Kidney (tissue), 14 donors: ENCODE measurements around the gene MT1HL1. TPM values are rescaled to one million over a fixed set of nuclear protein-coding genes. Genes with fewer than 3 reads are reported as not detected.
"Not testable (repeated sequence)": the region's sequence is repeated elsewhere in the genome, so short reads cannot be mapped to it uniquely, and the experiment has no call there.

Experiments used
- DNase-seq, 5 donors: peaks; one replicate each; pipeline ENCODE4 v3.0.0-alpha.2; 2013 to 2020
- FAIRE-seq: peaks from 2 replicates; lab custom pipeline; 2012; peaks lifted over from hg19 to GRCh38; lab: Jason Lieb, UNC
- H3K27ac ChIP-seq, 2 donors: one replicate each; pipeline ENCODE4 v1.7.0; 2013; ENCODE audit warnings: low read depth in 2 of 2, low read length in 2 of 2, inconsistent platforms in 1 of 2
- H3K27me3 ChIP-seq: one replicate; pipeline ENCODE4 v1.7.1; 2013; ENCODE audit warnings: low read length, inconsistent platforms; ENCODE audit not compliant: control insufficient read depth, insufficient read depth
- H3K36me3 ChIP-seq, 3 donors: one replicate each; pipeline versions ENCODE4 v1.7.0 to v1.7.1; 2013; ENCODE audit warnings: low read length in 3 of 3, control low read depth in 1 of 3, inconsistent platforms in 1 of 3; ENCODE audit not compliant: insufficient read depth in 3 of 3, control insufficient read depth in 2 of 3
- H3K4me1 ChIP-seq, 3 donors: one replicate each; pipeline versions ENCODE4 v1.7.0 to v1.7.1; 2013; ENCODE audit warnings: low read length in 3 of 3, inconsistent platforms in 1 of 3, low read depth in 1 of 3; ENCODE audit not compliant: control insufficient read depth in 2 of 3, insufficient read depth in 2 of 3
- H3K4me3 ChIP-seq, 3 donors: one replicate each; pipeline versions ENCODE4 v1.7.0 to v1.8.1; 2013; ENCODE audit warnings: low read length in 3 of 3, control low read depth in 1 of 3, inconsistent platforms in 1 of 3
- H3K9ac ChIP-seq, 3 donors: one replicate each; pipeline versions ENCODE4 v1.7.0 to v1.7.1; 2013; ENCODE audit warnings: low read length in 3 of 3, control low read depth in 1 of 3, inconsistent platforms in 1 of 3
- H3K9me3 ChIP-seq, 3 donors: one replicate each; pipeline versions ENCODE4 v1.7.0 to v1.7.1; 2013; ENCODE audit warnings: low read length in 3 of 3, control low read depth in 1 of 3, inconsistent platforms in 1 of 3; ENCODE audit not compliant: control insufficient read depth in 2 of 3, insufficient read depth in 1 of 3
- intact Hi-C: fragments of 100-400 bp; cut with DNase I; formaldehyde crosslinking; loops from one replicate; pipeline ENCODE4 v1.11.1; 2022
- polyA plus RNA-seq: library from polyadenylated mRNA; stranded (reverse); fragments of 350-450 nt; fragmentation: Illumina TruSeq; extraction: RNeasy Lipid Tissue Mini Kit (QIAGEN cat#74804); gene quantifications from one replicate; pipeline ENCODE4 v1.2.3, GENCODE V29; 2014; ENCODE audit warnings: low read depth, low replicate concordance; ENCODE audit not compliant: insufficient read depth
- total RNA-seq: library from RNA; stranded (reverse); fragmentation: NEBNext Ultra II Directional; extraction: Animal tissue kit (Norgen Biotek cat#: 25700); gene quantifications from one replicate; pipeline ENCODE4 v1.2.1, GENCODE V29; 2021
- TF ChIP-seq, protein P1 (sequence below): IDR thresholded peaks from 3 replicates; pipeline ENCODE4 v1.5.1; 2012; ENCODE audit warnings: mild to moderate bottlenecking, moderate library complexity, borderline replicate concordance; ENCODE audit not compliant: insufficient read depth; ENCODE audit errors: extremely low read depth
- donor health status: control.
- donor health status: control.
- donor health status: control.
- donor health status: control.
- donor health status: control.
- donor health status: DM: yes; HTN: yes; CAD: no.
- donor health status: Normal renal cell carcinoma (clear cell type).

Gene MT1HL1
- total and polyA plus RNA-seq, 2 donors from 2014 or later = not detected

DNA sequence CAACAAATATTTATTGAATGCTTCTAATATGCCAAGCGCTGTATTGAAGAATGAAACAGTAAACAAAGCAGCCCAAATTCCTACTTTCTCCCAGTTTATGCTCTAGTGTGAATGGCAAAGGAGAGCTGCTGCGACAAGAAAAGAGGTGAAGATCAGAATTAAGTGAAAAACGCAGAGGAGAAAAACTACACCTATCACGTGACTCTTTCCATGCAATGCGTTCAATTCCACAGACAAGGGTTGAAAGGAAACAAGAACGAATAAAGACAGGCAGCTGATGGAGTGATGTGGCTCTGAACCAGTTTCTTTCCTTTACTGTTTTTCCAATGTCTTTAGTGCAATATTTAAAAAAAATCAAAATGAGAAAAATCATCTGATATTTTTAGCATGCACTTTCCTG lies 23.6 kb downstream of the MT1HL1 start:
- Histone ChIP-seq H3K4me1 (no peaks in the 10 kb centered on the region), H3K9ac (no peak overlapping the region), H3K36me3 (no peaks in the 10 kb centered on the region), H3K9me3 (no peaks in the 10 kb centered on the region), H3K27ac (no peak overlapping the region), H3K4me3 (no peak overlapping the region), H3K27me3 (no peaks in the 10 kb centered on the region)
- DNase-seq (no peak), FAIRE-seq (no peak)
- TF ChIP-seq, protein P1, sequence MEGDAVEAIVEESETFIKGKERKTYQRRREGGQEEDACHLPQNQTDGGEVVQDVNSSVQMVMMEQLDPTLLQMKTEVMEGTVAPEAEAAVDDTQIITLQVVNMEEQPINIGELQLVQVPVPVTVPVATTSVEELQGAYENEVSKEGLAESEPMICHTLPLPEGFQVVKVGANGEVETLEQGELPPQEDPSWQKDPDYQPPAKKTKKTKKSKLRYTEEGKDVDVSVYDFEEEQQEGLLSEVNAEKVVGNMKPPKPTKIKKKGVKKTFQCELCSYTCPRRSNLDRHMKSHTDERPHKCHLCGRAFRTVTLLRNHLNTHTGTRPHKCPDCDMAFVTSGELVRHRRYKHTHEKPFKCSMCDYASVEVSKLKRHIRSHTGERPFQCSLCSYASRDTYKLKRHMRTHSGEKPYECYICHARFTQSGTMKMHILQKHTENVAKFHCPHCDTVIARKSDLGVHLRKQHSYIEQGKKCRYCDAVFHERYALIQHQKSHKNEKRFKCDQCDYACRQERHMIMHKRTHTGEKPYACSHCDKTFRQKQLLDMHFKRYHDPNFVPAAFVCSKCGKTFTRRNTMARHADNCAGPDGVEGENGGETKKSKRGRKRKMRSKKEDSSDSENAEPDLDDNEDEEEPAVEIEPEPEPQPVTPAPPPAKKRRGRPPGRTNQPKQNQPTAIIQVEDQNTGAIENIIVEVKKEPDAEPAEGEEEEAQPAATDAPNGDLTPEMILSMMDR = no peak
- intact Hi-C loops = no loop called here

DNA sequence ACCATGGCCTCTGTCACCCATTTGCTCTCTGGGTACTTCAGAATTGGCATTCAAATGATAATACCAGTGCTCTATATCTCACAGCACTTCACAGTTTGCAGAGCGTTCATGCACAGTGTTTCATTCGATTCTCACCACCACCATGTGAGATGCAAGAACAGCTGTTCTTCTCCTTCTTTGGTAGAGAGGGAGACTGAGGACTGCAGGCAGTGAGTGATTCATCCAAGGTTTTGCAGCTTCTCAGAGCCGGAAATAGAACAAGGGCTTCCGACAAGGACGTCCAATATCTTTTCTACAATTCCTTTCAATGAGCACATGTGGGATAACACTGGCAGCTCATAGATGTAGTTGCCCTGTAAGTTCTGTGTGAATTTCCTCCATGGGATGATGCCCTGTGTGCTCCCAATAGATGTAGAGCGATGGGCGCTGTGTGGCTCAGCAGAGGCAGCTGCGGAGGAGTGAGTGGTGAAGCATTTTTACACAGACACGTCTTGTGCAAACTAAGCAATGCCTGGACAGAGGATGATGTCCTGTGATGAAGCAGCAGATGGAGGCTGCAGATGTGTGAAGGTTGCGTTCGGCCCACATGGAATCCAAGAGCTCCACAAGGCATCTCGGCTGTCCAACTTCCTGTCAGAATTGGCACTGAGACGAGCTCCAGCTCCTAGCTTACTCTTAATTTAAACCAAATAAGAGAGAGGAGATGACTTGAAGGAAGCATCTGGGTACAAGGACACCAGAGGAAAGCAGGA lies 24.9 kb downstream of the MT1HL1 start:
- FAIRE-seq (no peak), DNase-seq (no peak)
- no peaks in the 10 kb centered on the region for H3K4me1 ChIP-seq
- no peak overlapping the region for H3K27ac ChIP-seq
- H3K4me3 ChIP-seq = no peak overlapping the region
- TF ChIP-seq, protein P1 = no peak
- intact Hi-C loops = no loop called here
- no peaks in the 10 kb centered on the region for H3K9me3 ChIP-seq
- H3K36me3 ChIP-seq = no peaks in the 10 kb centered on the region
- no peaks in the 10 kb centered on the region for H3K27me3 ChIP-seq
- no peak overlapping the region for H3K9ac ChIP-seq

DNA sequence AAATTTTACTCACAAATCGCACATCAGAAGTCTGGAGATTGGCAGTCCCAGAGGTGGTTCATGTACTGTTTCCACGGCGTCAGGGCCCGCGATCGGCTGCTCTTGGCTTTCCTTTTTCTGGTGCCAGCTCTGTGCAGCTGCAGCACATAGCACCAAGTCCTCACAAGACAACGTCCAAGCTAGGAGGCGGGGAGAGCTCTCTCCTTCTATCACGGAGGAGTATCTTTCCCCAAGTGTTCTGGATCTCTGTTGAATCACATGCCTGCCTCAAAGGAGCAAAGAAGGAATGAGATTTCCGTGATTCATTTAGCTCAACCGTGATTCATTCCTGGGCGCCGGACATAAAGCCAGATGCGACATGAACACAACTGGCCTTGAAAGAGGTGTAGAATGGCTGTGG lies 25.5 kb downstream of the MT1HL1 start:
- Histone ChIP-seq H3K4me1 (no peaks in the 10 kb centered on the region), H3K9ac (no peak overlapping the region), H3K27me3 (no peaks in the 10 kb centered on the region), H3K36me3 (no peaks in the 10 kb centered on the region), H3K4me3 (no peak overlapping the region), H3K27ac (no peak overlapping the region), H3K9me3 (no peaks in the 10 kb centered on the region)
- no peak for DNase-seq
- FAIRE-seq = no peak
- TF ChIP-seq, protein P1 = no peak
- intact Hi-C loops = no loop called here

DNA sequence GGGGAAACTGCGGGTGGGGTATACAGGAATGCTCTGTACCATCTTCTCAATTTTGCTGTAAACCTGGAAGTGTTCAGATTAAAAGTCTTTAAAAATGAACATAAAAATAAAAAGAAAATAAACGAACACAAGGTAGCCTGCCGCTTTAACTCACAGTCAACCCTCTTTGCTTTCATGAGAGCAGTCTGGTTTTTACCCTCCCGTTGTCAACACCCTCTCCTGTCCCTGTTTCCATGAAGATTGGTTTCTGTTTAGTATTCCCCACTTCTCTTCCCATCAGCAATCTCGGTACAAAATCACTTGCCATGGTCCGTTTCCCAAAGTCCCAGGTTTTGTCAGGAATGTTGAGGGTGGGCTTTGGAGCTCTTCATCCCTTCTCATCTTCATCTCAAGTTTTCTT lies 28.8 kb downstream of the MT1HL1 start:
- FAIRE-seq = no peak
- H3K9me3 ChIP-seq = no peaks in the 10 kb centered on the region
- no peaks in the 10 kb centered on the region for H3K4me1 ChIP-seq
- H3K4me3 ChIP-seq = no peak overlapping the region
- H3K27me3 ChIP-seq = no peaks in the 10 kb centered on the region
- H3K36me3 ChIP-seq = no peaks in the 10 kb centered on the region
- no peak overlapping the region for H3K27ac ChIP-seq
- no peak overlapping the region for H3K9ac ChIP-seq
- TF ChIP-seq, protein P1 = no peak
- no peak for DNase-seq
- intact Hi-C loops = no loop called here

DNA sequence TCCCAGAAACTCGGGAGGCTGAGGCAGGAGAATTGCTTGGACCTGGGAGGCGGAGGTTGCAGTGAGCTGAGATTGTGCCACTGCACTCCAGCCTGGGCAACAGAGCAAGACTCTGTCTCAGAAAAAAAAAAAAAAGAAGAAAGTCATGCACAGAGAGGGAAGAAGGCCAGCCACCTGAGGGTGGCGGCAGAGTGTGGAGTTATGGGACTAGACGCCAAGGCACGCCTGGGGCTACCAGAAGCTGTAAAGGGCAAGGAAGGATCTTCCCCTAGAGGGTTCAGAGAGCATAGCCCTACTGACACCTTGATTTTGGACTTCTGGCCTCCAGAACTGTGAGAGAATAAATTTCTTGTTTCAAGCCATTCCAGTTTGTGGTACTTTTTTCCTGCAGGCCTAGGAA lies 30.2 kb downstream of the MT1HL1 start:
- H3K27ac ChIP-seq, H3K9me3 ChIP-seq, FAIRE-seq, H3K36me3 ChIP-seq, H3K4me1 ChIP-seq, H3K4me3 ChIP-seq, DNase-seq, intact Hi-C loops, H3K27me3 ChIP-seq, H3K9ac ChIP-seq: not testable (repeated sequence)
